DOHH2 (cell line): ENCODE results near the gene CPXM1.

Experiments used
- H3F3A ChIP-seq: fragments of 200-600 bp; sonication (generic), shearing (Covaris generic); 2 replicates; pipeline ENCODE4 v1.6.0; 2016; ENCODE audit warnings: antibody characterized with exemption, mild to moderate bottlenecking; ENCODE audit not compliant: control insufficient read depth, insufficient read depth
- H3K27ac ChIP-seq: fragments of 200-600 bp; sonication (generic); 2 replicates; pipeline ENCODE4 v1.5.1; 2014; ENCODE audit warnings: low read depth, mild to moderate bottlenecking, low read length, moderate library complexity
- H3K27me3 ChIP-seq: fragments of 200-600 bp; sonication (generic); 2 replicates; pipeline ENCODE4 v1.6.1; 2014; ENCODE audit warnings: mild to moderate bottlenecking, low read length, mixed read lengths; ENCODE audit not compliant: control insufficient read depth
- H3K36me3 ChIP-seq: fragments of 200-600 bp; sonication (generic); 2 replicates; pipeline ENCODE4 v1.6.1; 2014; ENCODE audit warnings: mild to moderate bottlenecking, low read length, moderate library complexity, mixed read lengths; ENCODE audit not compliant: control insufficient read depth
- H3K4me1 ChIP-seq: fragments of 200-600 bp; sonication (generic); 2 replicates; pipeline ENCODE4 v1.6.1; 2014; ENCODE audit warnings: mild to moderate bottlenecking, low read length, mixed read lengths; ENCODE audit not compliant: control insufficient read depth
- H3K4me2 ChIP-seq: fragments of 200-600 bp; sonication (generic); 2 replicates; pipeline ENCODE4 v1.6.0; 2014; ENCODE audit warnings: mild to moderate bottlenecking, low read length, moderate library complexity
- H3K4me3 ChIP-seq: fragments of 200-600 bp; sonication (generic); 2 replicates; pipeline ENCODE4 v1.5.1; 2014; ENCODE audit warnings: mild to moderate bottlenecking, low read length, mixed read lengths
- H3K79me2 ChIP-seq: fragments of 200-600 bp; sonication (generic); 2 replicates; pipeline ENCODE4 v1.6.1; 2014; ENCODE audit warnings: mild to moderate bottlenecking, low read length, mixed read lengths; ENCODE audit not compliant: control insufficient read depth
- H3K9me2 ChIP-seq: fragments of 200-600 bp; sonication (generic); replicated peaks from 2 replicates; pipeline ENCODE4 v1.6.1; 2014; ENCODE audit warnings: mild to moderate bottlenecking, low read length, mixed read lengths; ENCODE audit not compliant: control insufficient read depth
- H3K9me3 ChIP-seq: fragments of 200-600 bp; sonication (generic); 2 replicates; pipeline ENCODE4 v1.6.1; 2014; ENCODE audit warnings: antibody characterized with exemption, low read length, mixed read lengths; ENCODE audit not compliant: control insufficient read depth, insufficient read depth
- H4K20me1 ChIP-seq: fragments of 200-600 bp; sonication (generic); 2 replicates; pipeline ENCODE4 v1.6.0; 2014; ENCODE audit warnings: low read depth, mild to moderate bottlenecking, antibody characterized with exemption, low read length, moderate library complexity; ENCODE audit not compliant: control insufficient read depth, insufficient read depth
- EZH2phosphoT487 ChIP-seq: fragments of 200-600 bp; sonication (generic); IDR thresholded peaks from 2 replicates; pipeline ENCODE4 v1.6.1; 2017; ENCODE audit warnings: borderline replicate concordance, mild to moderate bottlenecking, antibody characterized with exemption, low read length, moderate library complexity, mixed read lengths
- TF ChIP-seq, protein P1 (sequence below): fragments of 200-600 bp; sonication (generic); IDR thresholded peaks from one replicate; pipeline ENCODE4 v1.5.1; 2014; ENCODE audit warnings: antibody characterized with exemption, mild to moderate bottlenecking, low read depth, low read length; ENCODE audit not compliant: poor library complexity, severe bottlenecking

The CPXM1 gene

GRCh38 chr20:2757969-2758368, 42.5 kb downstream of the CPXM1 start:
- Histone ChIP-seq H4K20me1 (no peaks in the 10 kb centered on the region), H3F3A (no peaks in the 10 kb centered on the region), H3K27me3 (peaks cover 25% of the 10 kb centered on the region), H3K4me3 (no peak overlapping the region), H3K36me3 (no peaks in the 10 kb centered on the region), H3K4me2 (no peak overlapping the region), H3K27ac (no peak overlapping the region), H3K4me1 (peaks cover under 1% of the 10 kb centered on the region; the same call in 1 of the 2 replicates), H3K79me2 (no peaks in the 10 kb centered on the region), H3K9me3 (no peaks in the 10 kb centered on the region), H3K9me2 (no peaks in the 10 kb centered on the region)
- TF ChIP-seq, protein P1, sequence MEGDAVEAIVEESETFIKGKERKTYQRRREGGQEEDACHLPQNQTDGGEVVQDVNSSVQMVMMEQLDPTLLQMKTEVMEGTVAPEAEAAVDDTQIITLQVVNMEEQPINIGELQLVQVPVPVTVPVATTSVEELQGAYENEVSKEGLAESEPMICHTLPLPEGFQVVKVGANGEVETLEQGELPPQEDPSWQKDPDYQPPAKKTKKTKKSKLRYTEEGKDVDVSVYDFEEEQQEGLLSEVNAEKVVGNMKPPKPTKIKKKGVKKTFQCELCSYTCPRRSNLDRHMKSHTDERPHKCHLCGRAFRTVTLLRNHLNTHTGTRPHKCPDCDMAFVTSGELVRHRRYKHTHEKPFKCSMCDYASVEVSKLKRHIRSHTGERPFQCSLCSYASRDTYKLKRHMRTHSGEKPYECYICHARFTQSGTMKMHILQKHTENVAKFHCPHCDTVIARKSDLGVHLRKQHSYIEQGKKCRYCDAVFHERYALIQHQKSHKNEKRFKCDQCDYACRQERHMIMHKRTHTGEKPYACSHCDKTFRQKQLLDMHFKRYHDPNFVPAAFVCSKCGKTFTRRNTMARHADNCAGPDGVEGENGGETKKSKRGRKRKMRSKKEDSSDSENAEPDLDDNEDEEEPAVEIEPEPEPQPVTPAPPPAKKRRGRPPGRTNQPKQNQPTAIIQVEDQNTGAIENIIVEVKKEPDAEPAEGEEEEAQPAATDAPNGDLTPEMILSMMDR = no peak
- no peak for TF ChIP-seq EZH2phosphoT487

DNA sequence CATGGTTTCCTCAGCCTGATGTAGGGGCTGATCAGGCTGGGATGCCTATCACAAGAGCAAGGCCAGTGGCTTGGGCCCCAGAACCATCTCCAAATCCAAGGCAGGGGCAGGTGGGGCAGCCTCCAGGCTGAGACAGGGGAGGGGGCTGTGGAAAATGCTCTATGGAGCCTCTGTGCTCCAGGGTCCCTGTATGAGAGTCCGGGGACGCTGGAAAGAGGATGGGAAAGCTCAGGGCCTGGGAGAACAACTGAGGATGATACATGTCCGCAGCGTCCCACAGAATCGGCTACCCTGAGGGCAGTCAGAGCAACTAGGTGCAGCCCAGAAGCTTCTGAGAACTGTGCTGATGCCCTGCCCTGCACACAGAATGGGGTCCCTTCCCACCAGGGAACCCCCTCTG, 43.4 kb downstream of the CPXM1 start:
- TF ChIP-seq EZH2phosphoT487 = no peak
- TF ChIP-seq, protein P1 = no peak
- Histone ChIP-seq H3K27ac (no peak overlapping the region), H3K4me1 (peaks cover 7% of the 10 kb centered on the region), H3K4me3 (no peak overlapping the region), H3K36me3 (no peaks in the 10 kb centered on the region), H4K20me1 (no peaks in the 10 kb centered on the region), H3F3A (no peaks in the 10 kb centered on the region), H3K27me3 (peaks cover 32% of the 10 kb centered on the region), H3K9me3 (no peaks in the 10 kb centered on the region), H3K9me2 (no peaks in the 10 kb centered on the region), H3K4me2 (no peak overlapping the region), H3K79me2 (no peaks in the 10 kb centered on the region)

- H3K27ac ChIP-seq = no peak overlapping the region
- no peaks in the 10 kb centered on the region for H3K36me3 ChIP-seq
- peaks cover 2% of the 10 kb centered on the region for H3F3A ChIP-seq
- no peaks in the 10 kb centered on the region for H4K20me1 ChIP-seq
- no peaks in the 10 kb centered on the region for H3K9me3 ChIP-seq
- H3K4me3 ChIP-seq = no peak overlapping the region
- no peaks in the 10 kb centered on the region for H3K79me2 ChIP-seq
- H3K9me2 ChIP-seq = no peaks in the 10 kb centered on the region
- peaks cover 40% of the 10 kb centered on the region for H3K27me3 ChIP-seq
- no peak overlapping the region for H3K4me2 ChIP-seq
- TF ChIP-seq, protein P1 = peak; percentile 22
- TF ChIP-seq EZH2phosphoT487 = no peak
- peaks cover 7% of the 10 kb centered on the region for H3K4me1 ChIP-seq
These were observed 44.3 kb downstream of the CPXM1 start for GRCh38 chr20:2756056-2756611.
